Ovary (tissue), 9 donors: ENCODE results near the gene LYRM7. TPM values are rescaled to one million over a fixed set of nuclear protein-coding genes. Genes with fewer than 3 reads are reported as not detected.

ENCODE experiments used
- DNase-seq, 5 donors: peaks; one replicate each; pipeline ENCODE4 v3.0.0-alpha.2; 2019 to 2020
- H3K27ac ChIP-seq, 2 donors: fragments of 200-600 bp; one replicate each; pipeline versions ENCODE4 v1.5.1 to v1.8.0; 2019 to 2022
- H3K27me3 ChIP-seq: fragments of 200-600 bp; one replicate; pipeline ENCODE4 v1.8.0; 2022
- H3K36me3 ChIP-seq: fragments of 200-600 bp; sonication (generic); one replicate; pipeline ENCODE4 v1.5.1; 2019
- H3K4me1 ChIP-seq: one replicate; pipeline ENCODE4 v1.8.1; 2013; ENCODE audit warnings: mild to moderate bottlenecking, moderate library complexity; ENCODE audit not compliant: insufficient read depth
- H3K4me3 ChIP-seq: fragments of 200-600 bp; sonication (generic); one replicate; pipeline ENCODE4 v1.5.1; 2017
- H3K9me3 ChIP-seq, 2 donors: fragments of 200-600 bp in 1 of 2; sonication (generic) in 1 of 2; one replicate each; pipeline versions ENCODE4 v1.5.1 to v1.8.1; 2013 to 2019; ENCODE audit warnings: mild to moderate bottlenecking in 1 of 2, moderate library complexity in 1 of 2
- EP300 ChIP-seq: sonication (generic); formaldehyde crosslinking; IDR thresholded peaks from one replicate; pipeline ENCODE4 v1.6.1; 2017; ENCODE audit warnings: antibody characterized with exemption
- POLR2A ChIP-seq: fragments of 450-650 bp; IDR thresholded peaks from one replicate; pipeline ENCODE4 v1.6.1; 2017; ENCODE audit warnings: antibody characterized with exemption, mild to moderate bottlenecking, moderate library complexity
- WGBS, 3 donors: extraction: QIAGEN DNeasy Blood & Tissue Kit in 1 of 3; methylation state at CpG; one replicate each; pipeline versions ENCODE4 v1.1.5 to v1.1.7; 2013 to 2017; 5-methylcytosine and 5-hydroxymethylcytosine counted together
- intact Hi-C, 4 donors: fragments of 100-400 bp; cut with DNase I; formaldehyde crosslinking; loops; one replicate each; pipeline versions ENCODE4 v1.11.0 to v1.15.1; 2022 to 2023
- polyA plus RNA-seq, 2 donors: library from polyadenylated mRNA; stranded (reverse); fragments of 200-250 nt in 1 of 2; fragments of 350-450 nt in 1 of 2; fragmentation: Illumina TruSeq in 1 of 2; extraction: RNeasy Lipid Tissue Mini Kit (QIAGEN cat#74804) in 1 of 2; gene quantifications; one replicate each; pipeline ENCODE4 v1.2.3, GENCODE V29; 2013 to 2014
- total RNA-seq, 7 donors: library from RNA; depleted of rRNA in 2 of 7; stranded (reverse); fragments of >200 nt in 2 of 7; fragmentation: NEBNext Ultra II Directional in 3 of 7; extraction: Animal tissue kit (Norgen Biotek cat#: 25700) in 3 of 7; gene quantifications; one replicate each; pipeline versions ENCODE4 v1.1.0 to v1.2.4, GENCODE V29; 2016 to 2023
- TF ChIP-seq, protein P1 (sequence below), 3 donors: fragments of 450-650 bp in 2 of 3; fragments of 200-600 bp in 1 of 3; IDR thresholded peaks; one replicate each; pipeline versions ENCODE4 v1.5.1 to v1.8.0; 2016 to 2022; ENCODE audit warnings: antibody characterized with exemption in 3 of 3, mild to moderate bottlenecking in 1 of 3
- donor health status: DM: no; HTN: no; CAD: no; lungs with moderate emphysema.
- donor health status: DM: no; HTN: no; CAD: no.
- donor health status: Bipolar disorder and iron deficiency.
- donor health status: DM: yes; HTN: yes; CAD: no.
- donor health status: DM: no; HTN: no; CAD: no.
- donor health status: DM: yes; HTN: yes; CAD: no.

Gene LYRM7
- total and polyA plus RNA-seq, 9 donors = 3.9 to 17.9 (median 9.0) TPM

DNA sequence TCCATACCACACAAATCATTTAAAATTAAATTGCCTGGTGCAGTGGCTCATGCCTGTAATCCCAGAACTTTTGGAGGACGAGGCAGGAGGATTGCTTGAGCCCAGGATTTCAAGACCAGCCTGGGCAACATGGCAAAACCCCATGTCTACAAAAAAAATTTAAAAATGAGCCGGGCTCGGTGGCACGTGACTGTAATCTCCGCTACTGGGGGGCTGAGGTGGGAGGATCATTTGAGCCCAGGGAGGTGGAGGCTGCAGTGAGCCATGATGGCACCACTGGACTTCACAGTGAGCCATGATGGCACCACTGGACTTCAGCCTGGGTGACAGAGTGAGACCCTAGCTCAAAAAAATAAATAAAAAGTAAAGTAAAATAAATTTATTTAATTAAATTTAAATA lies 40.9 kb downstream of the LYRM7 start:
- 94 to 99% (median 95%) methylated on average over 5 of the region's 5 CpGs for WGBS, 3 donors
- Histone ChIP-seq H3K27me3 (no peaks in the 10 kb centered on the region), H3K36me3 (no peaks in the 10 kb centered on the region), H3K9me3 (no peaks in the 10 kb centered on the region), H3K27ac (no peak overlapping the region), H3K4me3 (no peak overlapping the region), H3K4me1 (peaks cover 2% of the 10 kb centered on the region)
- DNase-seq = no peak
- no peak for TF ChIP-seq EP300
- TF ChIP-seq POLR2A = no peak
- TF ChIP-seq, protein P1, sequence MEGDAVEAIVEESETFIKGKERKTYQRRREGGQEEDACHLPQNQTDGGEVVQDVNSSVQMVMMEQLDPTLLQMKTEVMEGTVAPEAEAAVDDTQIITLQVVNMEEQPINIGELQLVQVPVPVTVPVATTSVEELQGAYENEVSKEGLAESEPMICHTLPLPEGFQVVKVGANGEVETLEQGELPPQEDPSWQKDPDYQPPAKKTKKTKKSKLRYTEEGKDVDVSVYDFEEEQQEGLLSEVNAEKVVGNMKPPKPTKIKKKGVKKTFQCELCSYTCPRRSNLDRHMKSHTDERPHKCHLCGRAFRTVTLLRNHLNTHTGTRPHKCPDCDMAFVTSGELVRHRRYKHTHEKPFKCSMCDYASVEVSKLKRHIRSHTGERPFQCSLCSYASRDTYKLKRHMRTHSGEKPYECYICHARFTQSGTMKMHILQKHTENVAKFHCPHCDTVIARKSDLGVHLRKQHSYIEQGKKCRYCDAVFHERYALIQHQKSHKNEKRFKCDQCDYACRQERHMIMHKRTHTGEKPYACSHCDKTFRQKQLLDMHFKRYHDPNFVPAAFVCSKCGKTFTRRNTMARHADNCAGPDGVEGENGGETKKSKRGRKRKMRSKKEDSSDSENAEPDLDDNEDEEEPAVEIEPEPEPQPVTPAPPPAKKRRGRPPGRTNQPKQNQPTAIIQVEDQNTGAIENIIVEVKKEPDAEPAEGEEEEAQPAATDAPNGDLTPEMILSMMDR (IDR thresholded peaks at IDR 0.05) = no peak
- intact Hi-C loops = no loop called here

DNA sequence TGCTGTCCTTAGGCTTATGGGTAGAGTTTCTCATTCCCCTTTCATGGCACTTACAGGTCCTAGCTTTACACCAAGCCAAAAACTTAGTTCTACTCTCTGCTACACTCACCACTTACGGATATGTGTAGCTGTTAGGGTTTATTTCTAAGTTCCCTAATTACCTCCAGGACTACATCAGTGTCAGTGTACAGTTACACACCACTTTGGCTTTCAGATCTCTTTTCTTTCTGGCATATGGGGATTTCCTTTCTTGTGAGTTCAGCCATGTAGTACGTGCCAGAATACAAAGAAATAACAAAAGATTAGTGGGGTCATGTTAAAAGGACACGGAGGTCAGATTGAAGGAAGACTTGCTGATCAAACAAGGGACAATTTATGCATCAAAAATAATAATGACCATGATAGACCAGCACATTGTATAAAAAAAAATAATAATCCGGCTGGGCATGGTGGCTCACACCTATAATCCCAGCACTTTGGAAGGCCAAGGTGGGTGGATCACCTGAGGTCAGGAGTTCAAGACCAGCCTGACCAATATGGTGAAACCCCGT lies 41.8 kb downstream of the LYRM7 start:
- H3K27ac ChIP-seq = no peak overlapping the region
- H3K4me3 ChIP-seq = no peak overlapping the region
- TF ChIP-seq POLR2A (no peak), EP300 (no peak)
- TF ChIP-seq, protein P1 (IDR thresholded peaks at IDR 0.05) = no peak
- DNase-seq = no peak
- H3K9me3 ChIP-seq = no peaks in the 10 kb centered on the region
- H3K4me1 ChIP-seq = peaks cover 2% of the 10 kb centered on the region
- no peaks in the 10 kb centered on the region for H3K36me3 ChIP-seq
- intact Hi-C loops = no loop called here
- H3K27me3 ChIP-seq = no peaks in the 10 kb centered on the region
- 79 to 85% (median 81%) methylated on average over 5 of the region's 5 CpGs for WGBS, 3 donors

DNA sequence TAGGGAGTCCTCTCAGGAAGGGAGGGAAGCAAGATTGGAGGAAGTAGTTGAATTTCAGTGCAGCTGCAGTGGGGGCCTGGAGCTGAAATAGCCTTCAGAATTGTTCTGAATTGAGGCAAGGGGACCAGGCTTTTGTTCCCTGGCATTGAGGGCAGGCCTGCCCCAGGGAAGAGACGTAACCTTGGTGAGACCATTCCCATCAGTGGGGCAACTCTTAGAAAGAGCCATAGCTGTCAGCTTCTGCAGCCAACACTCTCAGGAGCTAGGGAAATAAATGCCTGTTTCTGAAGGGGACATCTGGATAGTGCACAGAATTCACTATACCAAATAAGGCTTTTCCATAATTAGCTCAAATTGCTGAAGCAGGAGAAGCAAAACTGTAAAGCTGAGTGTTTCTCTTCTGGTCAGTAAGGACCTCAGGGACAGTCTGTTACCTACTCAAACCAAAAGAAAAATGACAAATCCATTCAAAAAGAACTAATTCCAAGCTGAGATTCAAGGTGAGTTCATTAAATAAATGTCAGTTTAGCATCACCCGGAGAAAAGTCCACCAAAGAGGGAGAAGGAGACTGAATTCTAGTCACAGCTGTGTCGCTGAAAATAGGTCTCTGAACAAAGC lies 44.0 kb downstream of the LYRM7 start:
- no peak overlapping the region for H3K27ac ChIP-seq
- no peaks in the 10 kb centered on the region for H3K36me3 ChIP-seq
- H3K4me3 ChIP-seq = no peak overlapping the region
- intact Hi-C loops = no loop called here
- TF ChIP-seq POLR2A (no peak), EP300 (no peak)
- TF ChIP-seq, protein P1 (IDR thresholded peaks at IDR 0.05) = no peak
- no peaks in the 10 kb centered on the region for H3K27me3 ChIP-seq
- H3K4me1 ChIP-seq = peaks cover 2% of the 10 kb centered on the region
- no peaks in the 10 kb centered on the region for H3K9me3 ChIP-seq
- no peak for DNase-seq
- 20 to 36% (median 31%) methylated on average over 3 of the region's 3 CpGs for WGBS, 3 donors

DNA sequence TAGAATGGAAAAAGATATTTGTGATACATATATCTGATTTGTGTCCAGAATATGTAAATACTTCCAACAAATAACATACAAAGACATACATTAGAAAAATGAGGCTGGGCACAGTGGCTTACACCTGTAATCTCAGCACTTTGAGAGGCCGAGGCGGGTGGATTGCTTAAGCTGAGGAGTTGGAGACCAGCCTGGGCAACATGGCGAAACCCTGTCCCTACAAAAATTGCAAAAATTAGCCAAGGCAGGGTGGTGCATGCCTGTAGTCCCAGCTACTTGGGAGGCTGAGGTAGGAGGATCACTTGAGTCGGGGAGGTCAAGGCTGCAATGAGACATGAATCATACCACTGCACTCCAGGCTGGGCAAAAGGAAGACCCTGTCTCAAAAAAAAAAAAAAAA lies 47.0 kb downstream of the LYRM7 start:
- no peaks in the 10 kb centered on the region for H3K9me3 ChIP-seq
- H3K4me1 ChIP-seq = peaks cover 2% of the 10 kb centered on the region
- no peak for TF ChIP-seq EP300
- TF ChIP-seq POLR2A = no peak
- TF ChIP-seq, protein P1 (IDR thresholded peaks at IDR 0.05) = no peak
- no peaks in the 10 kb centered on the region for H3K36me3 ChIP-seq
- no peak overlapping the region for H3K4me3 ChIP-seq
- WGBS, 3 donors = 92 to 98% (median 95%) methylated on average over 4 of the region's 4 CpGs
- no peak for DNase-seq
- no peaks in the 10 kb centered on the region for H3K27me3 ChIP-seq
- no peak overlapping the region for H3K27ac ChIP-seq
- intact Hi-C loops = no loop called here
